Transverse colon (tissue), 4 donors: Measurements from ENCODE around the gene IL1RAPL1. TPM values are rescaled to one million over a fixed set of nuclear protein-coding genes. Genes with fewer than 3 reads are reported as not detected.

Experiments
- DNase-seq: peaks from one replicate; pipeline ENCODE4 v3.0.0-alpha.2; 2019
- H3K27ac ChIP-seq, 4 donors: fragments of 200-600 bp; sonication (generic); 2 replicates each; pipeline ENCODE4 v1.5.1; 2016 to 2018; ENCODE audit warnings: inconsistent platforms in 4 of 4
- H3K27me3 ChIP-seq: fragments of 200-600 bp; sonication (generic); 2 replicates; pipeline ENCODE4 v1.5.1; 2017; ENCODE audit warnings: inconsistent platforms
- H3K36me3 ChIP-seq, 4 donors: fragments of 200-600 bp; sonication (generic); 2 replicates each; pipeline ENCODE4 v1.5.1; 2017 to 2019; ENCODE audit warnings: inconsistent platforms in 4 of 4
- H3K4me1 ChIP-seq, 4 donors: fragments of 200-600 bp; sonication (generic); 2 replicates each; pipeline ENCODE4 v1.5.1; 2017 to 2020; ENCODE audit warnings: inconsistent platforms in 4 of 4
- H3K4me3 ChIP-seq, 4 donors: fragments of 200-600 bp; sonication (generic); 1 replicate in 1 of 4; 2 replicates in 3 of 4; pipeline versions ENCODE4 v1.5.1 to v1.6.1; 2017 to 2019; ENCODE audit warnings: inconsistent platforms in 4 of 4
- H3K9me3 ChIP-seq, 2 donors: fragments of 200-600 bp; sonication (generic); 2 replicates each; pipeline ENCODE4 v1.5.1; 2017 to 2019; ENCODE audit warnings: inconsistent platforms in 2 of 2
- EP300 ChIP-seq: sonication (generic); formaldehyde crosslinking; IDR thresholded peaks from one replicate; pipeline ENCODE4 v1.6.1; 2017; ENCODE audit warnings: antibody characterized with exemption, low read depth
- POLR2A ChIP-seq: fragments of 450-650 bp; IDR thresholded peaks from one replicate; pipeline ENCODE4 v1.6.1; 2016; ENCODE audit warnings: antibody characterized with exemption, mild to moderate bottlenecking, moderate library complexity
- POLR2AphosphoS5 ChIP-seq, 3 donors: sonication (generic); formaldehyde crosslinking; IDR thresholded peaks; one replicate each; pipeline ENCODE4 v1.6.1; 2016; ENCODE audit warnings: antibody characterized with exemption in 3 of 3
- WGBS, 2 donors: methylation state at CpG; one replicate each; pipeline ENCODE4 v1.1.5; 2018; ENCODE audit warnings: low coverage in 1 of 2; 5-methylcytosine and 5-hydroxymethylcytosine counted together
- in situ Hi-C, 4 donors: fragments of 200-750 bp; cut with MboI; loops; one replicate each; pipeline versions ENCODE4 v1.15.0 to v1.15.1; 2017; ENCODE audit warnings: low sequenced_read_pairs in 3 of 4, low pct_ligation_motif_present in 1 of 4, low pct_unique_long_range_greater_than_20kb in 1 of 4
- intact Hi-C: fragments of 100-400 bp; cut with DNase I; formaldehyde crosslinking; loops from one replicate; pipeline ENCODE4 v1.15.1; 2023; ENCODE audit warnings: low total_unique reads
- total RNA-seq, 4 donors: library from RNA; depleted of rRNA; stranded (reverse); fragments of >200 nt; gene quantifications; one replicate each; pipeline ENCODE4 v1.1.0, GENCODE V29; 2016
- TF ChIP-seq, protein P1 (sequence below), 5 experiments: fragments of 200-600 bp in 3 of 5; fragments of 450-650 bp in 2 of 5; sonication (generic) in 3 of 5; IDR thresholded peaks; 1 replicate in 2 of 5; 2 replicates in 3 of 5; pipeline ENCODE4 v1.5.1; 2016 to 2017; ENCODE audit warnings: antibody characterized with exemption in 5 of 5, inconsistent platforms in 3 of 5, mild to moderate bottlenecking in 2 of 5, moderate library complexity in 1 of 5

Gene IL1RAPL1
- total RNA-seq, 4 donors from 2014 or later: 0.14 to 0.32 (median 0.20) TPM; not detected in 1

DNA sequence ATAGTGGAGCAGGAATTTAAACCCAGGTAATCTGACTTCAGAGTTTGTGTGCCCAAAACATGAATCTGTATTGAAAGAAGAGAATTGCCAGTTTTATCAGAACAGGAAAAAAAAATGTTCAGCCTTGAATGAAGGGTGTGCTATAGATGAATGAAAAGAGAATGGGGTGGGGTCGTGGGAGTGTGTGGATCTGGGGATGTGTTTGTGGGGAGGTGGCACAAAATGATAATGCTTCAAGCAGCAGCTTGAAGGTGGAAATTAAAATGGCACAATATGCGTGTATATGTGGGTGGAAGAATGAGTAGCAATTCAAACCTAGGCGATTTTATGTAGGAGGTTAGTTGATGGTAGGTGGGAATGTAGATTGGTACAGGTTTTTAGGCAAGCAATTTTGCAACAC is 122.2 kb downstream of the IL1RAPL1 start:
- no peak for TF ChIP-seq POLR2AphosphoS5 (IDR thresholded peaks at IDR 0.05)
- TF ChIP-seq POLR2A: no peak
- no peak for TF ChIP-seq EP300
- TF ChIP-seq, protein P1, sequence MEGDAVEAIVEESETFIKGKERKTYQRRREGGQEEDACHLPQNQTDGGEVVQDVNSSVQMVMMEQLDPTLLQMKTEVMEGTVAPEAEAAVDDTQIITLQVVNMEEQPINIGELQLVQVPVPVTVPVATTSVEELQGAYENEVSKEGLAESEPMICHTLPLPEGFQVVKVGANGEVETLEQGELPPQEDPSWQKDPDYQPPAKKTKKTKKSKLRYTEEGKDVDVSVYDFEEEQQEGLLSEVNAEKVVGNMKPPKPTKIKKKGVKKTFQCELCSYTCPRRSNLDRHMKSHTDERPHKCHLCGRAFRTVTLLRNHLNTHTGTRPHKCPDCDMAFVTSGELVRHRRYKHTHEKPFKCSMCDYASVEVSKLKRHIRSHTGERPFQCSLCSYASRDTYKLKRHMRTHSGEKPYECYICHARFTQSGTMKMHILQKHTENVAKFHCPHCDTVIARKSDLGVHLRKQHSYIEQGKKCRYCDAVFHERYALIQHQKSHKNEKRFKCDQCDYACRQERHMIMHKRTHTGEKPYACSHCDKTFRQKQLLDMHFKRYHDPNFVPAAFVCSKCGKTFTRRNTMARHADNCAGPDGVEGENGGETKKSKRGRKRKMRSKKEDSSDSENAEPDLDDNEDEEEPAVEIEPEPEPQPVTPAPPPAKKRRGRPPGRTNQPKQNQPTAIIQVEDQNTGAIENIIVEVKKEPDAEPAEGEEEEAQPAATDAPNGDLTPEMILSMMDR (IDR thresholded peaks at IDR 0.05): no peak
- no peaks in the 10 kb centered on the region for H3K9me3 ChIP-seq
- H3K4me1 ChIP-seq: no peaks in the 10 kb centered on the region
- in situ Hi-C loops: no loop called here
- H3K36me3 ChIP-seq: no peaks in the 10 kb centered on the region
- no peaks in the 10 kb centered on the region for H3K27me3 ChIP-seq
- DNase-seq: no peak
- no peak overlapping the region for H3K4me3 ChIP-seq
- 51 to 80% methylated on average over 1 to 3 of the region's 3 CpGs for WGBS, 2 donors
- H3K27ac ChIP-seq: no peak overlapping the region
- intact Hi-C loops: no loop called here

DNA sequence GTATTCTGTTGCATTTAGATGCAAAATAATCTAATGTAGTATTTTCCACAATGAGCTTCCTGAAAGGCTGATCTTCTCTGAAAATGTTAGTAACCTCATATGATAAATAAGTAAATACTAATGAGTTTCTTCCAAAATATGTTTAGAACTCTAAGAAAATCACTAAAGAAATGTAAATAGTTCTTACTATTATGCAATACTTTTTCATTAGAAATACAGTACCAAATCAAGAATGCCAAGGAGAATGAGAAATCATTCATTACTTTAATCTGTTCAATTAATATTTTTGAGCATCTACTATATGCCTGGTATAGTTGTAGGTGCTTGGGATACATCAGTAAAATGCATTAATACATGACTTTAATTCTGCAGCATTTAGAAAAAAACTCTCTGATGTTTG is 130.6 kb downstream of the IL1RAPL1 start:
- in situ Hi-C loops: no loop called here
- H3K36me3 ChIP-seq: no peaks in the 10 kb centered on the region
- H3K4me1 ChIP-seq: no peaks in the 10 kb centered on the region
- no peaks in the 10 kb centered on the region for H3K27me3 ChIP-seq
- H3K4me3 ChIP-seq: no peak overlapping the region
- no peak overlapping the region for H3K27ac ChIP-seq
- TF ChIP-seq EP300 (no peak), POLR2A (no peak), POLR2AphosphoS5 (IDR thresholded peaks at IDR 0.05) (no peak)
- TF ChIP-seq, protein P1 (IDR thresholded peaks at IDR 0.05): no peak
- H3K9me3 ChIP-seq: no peaks in the 10 kb centered on the region
- intact Hi-C loops: no loop called here
- DNase-seq: no peak

DNA sequence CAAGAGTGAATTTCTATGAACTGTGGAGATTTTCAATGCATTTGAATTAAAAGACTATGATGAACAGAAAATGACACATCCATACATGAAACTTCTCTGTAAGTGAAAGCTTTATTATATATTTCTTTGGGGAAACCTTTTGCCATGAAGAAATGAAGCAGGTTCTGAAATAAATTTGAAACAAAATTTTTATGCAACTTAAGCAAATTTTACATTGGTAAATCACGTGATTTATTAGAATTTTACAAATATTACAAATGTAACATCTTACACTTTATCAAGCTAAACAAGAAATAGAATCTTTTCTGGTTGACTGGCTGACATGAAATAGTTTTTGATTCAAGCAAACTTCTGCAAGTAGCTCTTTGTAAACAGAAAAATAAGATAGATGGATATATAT is 131.2 kb downstream of the IL1RAPL1 start:
- no peaks in the 10 kb centered on the region for H3K9me3 ChIP-seq
- TF ChIP-seq, protein P1 (IDR thresholded peaks at IDR 0.05): no peak
- TF ChIP-seq POLR2A: no peak
- no peak for TF ChIP-seq POLR2AphosphoS5 (IDR thresholded peaks at IDR 0.05)
- no peak for TF ChIP-seq EP300
- H3K36me3 ChIP-seq: no peaks in the 10 kb centered on the region
- WGBS, 2 donors: 45 to 50% methylated on average over 1 of the region's 1 CpG
- no peaks in the 10 kb centered on the region for H3K4me1 ChIP-seq
- no peaks in the 10 kb centered on the region for H3K27me3 ChIP-seq
- no peak overlapping the region for H3K27ac ChIP-seq
- intact Hi-C loops: no loop called here
- no peak for DNase-seq
- in situ Hi-C loops: no loop called here
- no peak overlapping the region for H3K4me3 ChIP-seq

DNA sequence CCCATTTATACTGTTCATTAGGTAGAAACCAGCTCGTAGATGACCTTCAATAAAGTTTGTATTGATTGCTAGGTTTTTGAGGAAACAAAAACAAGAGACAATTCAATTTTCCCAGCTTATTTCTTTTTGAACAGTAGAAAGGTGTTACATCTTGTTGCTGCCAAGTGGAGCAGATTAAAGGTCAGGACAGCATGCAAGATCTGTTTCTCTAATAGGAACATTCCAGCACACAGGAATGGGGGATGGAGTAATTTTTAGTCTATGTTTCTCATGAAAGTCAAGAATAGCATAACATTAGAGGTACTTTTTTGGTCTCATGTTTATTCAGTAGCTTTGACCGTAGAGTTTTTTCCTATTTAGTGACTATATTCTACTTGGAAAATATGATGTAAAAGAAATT is 132.4 kb downstream of the IL1RAPL1 start:
- H3K27ac ChIP-seq: no peak overlapping the region
- H3K9me3 ChIP-seq: no peaks in the 10 kb centered on the region
- no peak for DNase-seq
- no peaks in the 10 kb centered on the region for H3K4me1 ChIP-seq
- no peaks in the 10 kb centered on the region for H3K36me3 ChIP-seq
- TF ChIP-seq, protein P1 (IDR thresholded peaks at IDR 0.05): no peak
- no peak for TF ChIP-seq EP300
- TF ChIP-seq POLR2A: no peak
- TF ChIP-seq POLR2AphosphoS5 (IDR thresholded peaks at IDR 0.05): no peak
- H3K27me3 ChIP-seq: no peaks in the 10 kb centered on the region
- in situ Hi-C loops (no loop called here), intact Hi-C loops (no loop called here)
- WGBS, 2 donors: 60 to 64% methylated on average over 2 of the region's 2 CpGs
- no peak overlapping the region for H3K4me3 ChIP-seq
